H9 (cell line): ENCODE results near the gene SORCS2. TPM values are rescaled to one million over a fixed set of nuclear protein-coding genes. Genes with fewer than 3 reads are reported as not detected.

Source experiments
- DNase-seq: peaks from one replicate; pipeline ENCODE4 v3.0.0-alpha.2; 2017
- H2AFZ ChIP-seq: one replicate; pipeline ENCODE4 v1.6.1; 2013; ENCODE audit warnings: mild to moderate bottlenecking, low read length, control low read depth, moderate library complexity
- H2AK5ac ChIP-seq: 2 replicates; pipeline ENCODE4 v1.6.1; 2013; ENCODE audit warnings: low read length, control low read depth, mixed read lengths; ENCODE audit not compliant: insufficient read length
- H2BK120ac ChIP-seq: one replicate; pipeline ENCODE4 v1.6.1; 2013; ENCODE audit warnings: low read depth, mild to moderate bottlenecking, low read length, control low read depth, inconsistent platforms; ENCODE audit not compliant: poor library complexity, severe bottlenecking
- H2BK12ac ChIP-seq: 2 replicates; pipeline ENCODE4 v1.6.1; 2013; ENCODE audit warnings: low read length, control low read depth, mixed read lengths, low read depth; ENCODE audit not compliant: insufficient read length
- H2BK15ac ChIP-seq: 2 replicates; pipeline ENCODE4 v1.6.1; 2013; ENCODE audit warnings: low read depth, low read length, control low read depth
- H2BK20ac ChIP-seq: one replicate; pipeline ENCODE4 v1.6.1; 2013; ENCODE audit warnings: low read depth, mild to moderate bottlenecking, low read length, control low read depth, inconsistent platforms; ENCODE audit not compliant: poor library complexity, severe bottlenecking
- H2BK5ac ChIP-seq: 2 replicates; pipeline ENCODE4 v1.6.1; 2013; ENCODE audit warnings: low read length, control low read depth, mixed read lengths; ENCODE audit not compliant: insufficient read length
- H3K14ac ChIP-seq: 2 replicates; pipeline ENCODE4 v1.6.1; 2013; ENCODE audit warnings: low read length, control low read depth; ENCODE audit not compliant: insufficient read depth
- H3K18ac ChIP-seq: 2 replicates; pipeline ENCODE4 v1.6.1; 2013; ENCODE audit warnings: low read depth, mild to moderate bottlenecking, mixed read lengths, low read length, control low read depth; ENCODE audit not compliant: insufficient read length
- H3K23ac ChIP-seq: 2 replicates; pipeline ENCODE4 v1.6.1; 2013; ENCODE audit warnings: low read length, control low read depth, mixed read lengths, low read depth; ENCODE audit not compliant: insufficient read length
- H3K23me2 ChIP-seq: 2 replicates; pipeline ENCODE4 v1.6.1; 2013; ENCODE audit warnings: low read depth, mild to moderate bottlenecking, mixed read lengths, low read length, control low read depth; ENCODE audit not compliant: insufficient read length, poor library complexity, severe bottlenecking
- H3K27ac ChIP-seq: 2 replicates; pipeline ENCODE4 v1.5.1; 2013; ENCODE audit warnings: low read length, control low read depth, mixed read lengths, low read depth; ENCODE audit not compliant: insufficient read length
- H3K27me3 ChIP-seq: 2 replicates; pipeline ENCODE4 v1.6.1; 2013; ENCODE audit warnings: low read length, control low read depth, inconsistent platforms; ENCODE audit not compliant: insufficient read depth
- H3K4ac ChIP-seq: 2 replicates; pipeline ENCODE4 v1.6.1; 2013; ENCODE audit warnings: low read depth, mild to moderate bottlenecking, control low read depth, inconsistent platforms, low read length, moderate library complexity
- H3K4me1 ChIP-seq: 2 replicates; pipeline ENCODE4 v1.6.1; 2013; ENCODE audit warnings: low read length, control low read depth, inconsistent platforms; ENCODE audit not compliant: insufficient read depth
- H3K4me2 ChIP-seq: 2 replicates; pipeline ENCODE4 v1.6.1; 2013; ENCODE audit warnings: low read length, control low read depth, mixed read lengths; ENCODE audit not compliant: insufficient read length, insufficient read depth
- H3K56ac ChIP-seq: 2 replicates; pipeline ENCODE4 v1.6.1; 2013; ENCODE audit warnings: low read depth, mild to moderate bottlenecking, mixed read lengths, low read length, control low read depth; ENCODE audit not compliant: insufficient read length
- H3K79me1 ChIP-seq: 2 replicates; pipeline ENCODE4 v1.6.1; 2013; ENCODE audit warnings: low read depth, mild to moderate bottlenecking, moderate library complexity, low read length, control low read depth, inconsistent platforms; ENCODE audit not compliant: insufficient read depth, poor library complexity, severe bottlenecking
- H3K79me2 ChIP-seq: 2 replicates; pipeline ENCODE4 v1.6.1; 2013; ENCODE audit warnings: low read length, control low read depth, inconsistent platforms; ENCODE audit not compliant: insufficient read depth
- H3K9ac ChIP-seq: 2 replicates; pipeline ENCODE4 v1.6.1; 2013; ENCODE audit warnings: low read length, control low read depth, mixed read lengths; ENCODE audit not compliant: insufficient read length; ENCODE audit errors: extremely low read depth
- H3K9me3 ChIP-seq: one replicate; pipeline ENCODE4 v1.6.1; 2013; ENCODE audit warnings: low read depth, low read length, inconsistent platforms; ENCODE audit not compliant: control insufficient read depth
- H3T11ph ChIP-seq: one replicate; pipeline ENCODE4 v1.6.1; 2013; ENCODE audit warnings: mild to moderate bottlenecking, low read length, control low read depth, inconsistent platforms
- H4K20me1 ChIP-seq: one replicate; pipeline ENCODE4 v1.6.1; 2013; ENCODE audit not compliant: control insufficient read depth, insufficient read length, insufficient read depth
- H4K5ac ChIP-seq: 2 replicates; pipeline ENCODE4 v1.6.1; 2013; ENCODE audit warnings: low read depth, mild to moderate bottlenecking, mixed read lengths, low read length, control low read depth; ENCODE audit not compliant: insufficient read length
- H4K8ac ChIP-seq: replicated peaks from 2 replicates; pipeline ENCODE4 v1.6.1; 2013; ENCODE audit warnings: low read length, control low read depth, mixed read lengths, low read depth; ENCODE audit not compliant: insufficient read length
- H4K91ac ChIP-seq: 2 replicates; pipeline ENCODE4 v1.6.1; 2013; ENCODE audit warnings: low read depth, mild to moderate bottlenecking, moderate library complexity, mixed read lengths, low read length, control low read depth; ENCODE audit not compliant: insufficient read length
- H3K27ac Mint-ChIP-seq, 3 experiments: 2 replicates in 2 of 3; 3 replicates in 1 of 3; pipeline ENCODE4 v1.8.0; 2020 to 2021; ENCODE audit warnings: mixed read lengths in 3 of 3, mild to moderate bottlenecking in 1 of 3, moderate library complexity in 1 of 3
- H3K27me3 Mint-ChIP-seq: 2 replicates; pipeline ENCODE4 v1.8.0; 2021; ENCODE audit warnings: low read depth, mild to moderate bottlenecking, moderate library complexity, mixed read lengths
- H3K36me3 Mint-ChIP-seq, 3 experiments: 2 replicates in 2 of 3; 3 replicates in 1 of 3; pipeline ENCODE4 v1.8.0; 2020 to 2021; ENCODE audit warnings: low read depth in 3 of 3, mixed read lengths in 3 of 3; ENCODE audit not compliant: insufficient read depth in 1 of 3
- H3K4me1 Mint-ChIP-seq, 2 experiments: 2 replicates each; pipeline ENCODE4 v1.8.0; 2020; ENCODE audit warnings: mixed read lengths in 2 of 2
- H3K4me3 Mint-ChIP-seq, 2 experiments: 2 replicates in 1 of 2; 3 replicates in 1 of 2; pipeline ENCODE4 v1.8.0; 2020 to 2021; ENCODE audit warnings: mild to moderate bottlenecking in 2 of 2, mixed read lengths in 2 of 2, moderate library complexity in 1 of 2
- H3K9me3 Mint-ChIP-seq, 2 experiments: 2 replicates in 1 of 2; 3 replicates in 1 of 2; pipeline ENCODE4 v1.8.0; 2020; ENCODE audit warnings: mild to moderate bottlenecking in 2 of 2, mixed read lengths in 2 of 2, moderate library complexity in 1 of 2
- WGBS: extraction: QIAGEN DNeasy Blood & Tissue Kit; methylation state at CpG from one replicate; pipeline ENCODE4 v1.1.7; 2013; ENCODE audit warnings: missing lambda C conversion rate, low lambda C conversion rate, mixed read lengths; ENCODE audit not compliant: insufficient read length; ENCODE audit errors: extremely low coverage; 5-methylcytosine and 5-hydroxymethylcytosine counted together
- total RNA-seq: library from RNA; stranded (reverse); gene quantifications from 2 replicates; pipeline ENCODE4 v1.2.1, GENCODE V29; 2021
- TF ChIP-seq, protein P1 (sequence below): fragments of 200-600 bp; sonication (generic); conservative IDR thresholded peaks from 3 replicates; pipeline ENCODE4 v1.8.0; 2021; ENCODE audit warnings: antibody characterized with exemption, mild to moderate bottlenecking

Gene SORCS2
- total RNA-seq, 1 experiment from 2014 or later, result 0.57 TPM

DNA sequence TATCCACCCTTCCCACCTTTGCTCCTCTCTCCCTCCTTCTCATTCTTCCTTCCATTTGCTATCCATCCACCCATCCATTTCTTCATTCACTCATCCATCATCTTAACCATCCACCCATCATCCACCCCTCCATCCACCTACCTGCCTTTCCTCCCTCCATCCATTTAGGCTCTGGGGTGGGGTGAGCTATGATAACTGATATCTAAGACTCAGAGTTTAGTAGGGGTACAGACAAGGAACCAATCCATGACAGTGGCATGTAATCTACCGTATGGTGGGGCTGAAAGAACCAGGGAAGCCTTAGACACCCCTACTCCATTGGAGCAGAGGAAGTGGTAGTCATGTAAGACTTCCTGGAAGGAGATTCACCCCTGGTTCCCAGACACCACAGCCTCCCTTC, 219.2 kb downstream of the SORCS2 start:
- no peak overlapping the region for H4K5ac ChIP-seq
- no peaks in the 10 kb centered on the region for H3K79me1 ChIP-seq
- H3K4ac ChIP-seq, result no peak overlapping the region
- TF ChIP-seq, protein P1, sequence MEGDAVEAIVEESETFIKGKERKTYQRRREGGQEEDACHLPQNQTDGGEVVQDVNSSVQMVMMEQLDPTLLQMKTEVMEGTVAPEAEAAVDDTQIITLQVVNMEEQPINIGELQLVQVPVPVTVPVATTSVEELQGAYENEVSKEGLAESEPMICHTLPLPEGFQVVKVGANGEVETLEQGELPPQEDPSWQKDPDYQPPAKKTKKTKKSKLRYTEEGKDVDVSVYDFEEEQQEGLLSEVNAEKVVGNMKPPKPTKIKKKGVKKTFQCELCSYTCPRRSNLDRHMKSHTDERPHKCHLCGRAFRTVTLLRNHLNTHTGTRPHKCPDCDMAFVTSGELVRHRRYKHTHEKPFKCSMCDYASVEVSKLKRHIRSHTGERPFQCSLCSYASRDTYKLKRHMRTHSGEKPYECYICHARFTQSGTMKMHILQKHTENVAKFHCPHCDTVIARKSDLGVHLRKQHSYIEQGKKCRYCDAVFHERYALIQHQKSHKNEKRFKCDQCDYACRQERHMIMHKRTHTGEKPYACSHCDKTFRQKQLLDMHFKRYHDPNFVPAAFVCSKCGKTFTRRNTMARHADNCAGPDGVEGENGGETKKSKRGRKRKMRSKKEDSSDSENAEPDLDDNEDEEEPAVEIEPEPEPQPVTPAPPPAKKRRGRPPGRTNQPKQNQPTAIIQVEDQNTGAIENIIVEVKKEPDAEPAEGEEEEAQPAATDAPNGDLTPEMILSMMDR, result no peak
- no peak overlapping the region for H2BK20ac ChIP-seq
- H3K18ac ChIP-seq, result no peak overlapping the region
- H3K4me3 Mint-ChIP-seq, result no peak overlapping the region
- H3K27ac Mint-ChIP-seq, result no peak overlapping the region
- H4K91ac ChIP-seq, result no peak overlapping the region
- H3K9me3 ChIP-seq, result no peaks in the 10 kb centered on the region
- DNase-seq, result no peak
- peaks cover 28 to 33% of the 10 kb centered on the region in 2 experiments for H3K4me1 Mint-ChIP-seq
- H2AFZ ChIP-seq, result no peak overlapping the region
- no peak overlapping the region for H2BK12ac ChIP-seq
- H3K9me3 Mint-ChIP-seq, result peaks cover 13% of the 10 kb centered on the region in 2 experiments
- H3K9ac ChIP-seq, result no peak overlapping the region
- H3K56ac ChIP-seq, result no peak overlapping the region
- peaks cover 96% of the 10 kb centered on the region for H3K27me3 Mint-ChIP-seq
- no peak overlapping the region for H3T11ph ChIP-seq
- H3K27ac ChIP-seq, result no peak overlapping the region
- H3K23ac ChIP-seq, result no peak overlapping the region
- no peak overlapping the region for H2AK5ac ChIP-seq
- no peak overlapping the region for H4K8ac ChIP-seq
- no peaks in the 10 kb centered on the region for H3K79me2 ChIP-seq
- H3K14ac ChIP-seq, result no peak overlapping the region
- H3K4me1 ChIP-seq, result no peaks in the 10 kb centered on the region
- H3K27me3 ChIP-seq, result peaks cover 37% of the 10 kb centered on the region
- no peaks in the 10 kb centered on the region for H3K23me2 ChIP-seq
- H3K4me2 ChIP-seq, result no peak overlapping the region
- peaks cover 0 to 8% (median 0%) of the 10 kb centered on the region in 3 experiments; a peak in 1 of 7 replicates for H3K36me3 Mint-ChIP-seq
- no peak overlapping the region for H2BK120ac ChIP-seq
- no peak overlapping the region for H2BK5ac ChIP-seq
- H2BK15ac ChIP-seq, result no peak overlapping the region
- H4K20me1 ChIP-seq, result no peaks in the 10 kb centered on the region
- no CpG with 5 or more reads among the region's 1 CpG for WGBS
